MG63 (cell line): ENCODE results near the gene MAPKAP1. TPM values are rescaled to one million over a fixed set of nuclear protein-coding genes. Genes with fewer than 3 reads are reported as not detected.
"Not testable (repeated sequence)": the region's sequence is repeated elsewhere in the genome, so short reads cannot be mapped to it uniquely, and the experiment has no call there.

Source experiments
- DNase-seq: peaks from one replicate; pipeline ENCODE4 v3.0.0-alpha.2; 2020
- H3K27me3 ChIP-seq: fragments of 250-450 bp; sonication (Bioruptor Pico); 2 replicates; pipeline ENCODE4 v1.5.1; 2020; ENCODE audit warnings: mild to moderate bottlenecking, moderate library complexity
- H3K36me3 ChIP-seq: fragments of 250-450 bp; sonication (Bioruptor Pico); 2 replicates; pipeline ENCODE4 v1.5.1; 2020; ENCODE audit warnings: mild to moderate bottlenecking, moderate library complexity
- H3K4me3 ChIP-seq: fragments of 250-450 bp; sonication (Bioruptor Pico); 2 replicates; pipeline ENCODE4 v1.5.1; 2020; ENCODE audit warnings: mild to moderate bottlenecking, moderate library complexity
- H3K9me3 ChIP-seq: fragments of 250-450 bp; sonication (Bioruptor Pico); 2 replicates; pipeline ENCODE4 v1.5.1; 2020; ENCODE audit warnings: mild to moderate bottlenecking, moderate library complexity
- total RNA-seq: library from RNA; depleted of rRNA; stranded (reverse); fragments of >200 nt; shearing (Covaris generic); gene quantifications from 2 replicates; pipeline ENCODE4 v1.2.3, GENCODE V29; 2014; ENCODE audit warnings: low replicate concordance

The MAPKAP1 gene
- total RNA-seq, 1 experiment from 2014 or later: 91.7 TPM

- DNase-seq: no peak
- no peaks in the 10 kb centered on the region for H3K9me3 ChIP-seq
- H3K36me3 ChIP-seq: no peaks in the 10 kb centered on the region
- H3K27me3 ChIP-seq: no peaks in the 10 kb centered on the region
- no peak overlapping the region for H3K4me3 ChIP-seq
Observed at GRCh38 chr9:125410522-125410894, 296.5 kb downstream of the MAPKAP1 start.

GRCh38 chr9:125409637-125410521 lies 297.1 kb downstream of the MAPKAP1 start:
- Histone ChIP-seq H3K9me3 (no peaks in the 10 kb centered on the region), H3K27me3 (no peaks in the 10 kb centered on the region), H3K4me3 (no peak overlapping the region), H3K36me3 (no peaks in the 10 kb centered on the region)
- peak; percentile 53 for DNase-seq

GRCh38 chr9:125409217-125409636 lies 297.8 kb downstream of the MAPKAP1 start:
- peak; percentile 38 for DNase-seq
- Histone ChIP-seq H3K9me3 (no peaks in the 10 kb centered on the region), H3K36me3 (no peaks in the 10 kb centered on the region), H3K4me3 (no peak overlapping the region), H3K27me3 (no peaks in the 10 kb centered on the region)

- H3K4me3 ChIP-seq: peak overlapping the region; percentile 57
- DNase-seq: peak; percentile 68
- H3K27me3 ChIP-seq: no peaks in the 10 kb centered on the region
- H3K36me3 ChIP-seq: no peaks in the 10 kb centered on the region
- no peaks in the 10 kb centered on the region for H3K9me3 ChIP-seq
Observed at GRCh38 chr9:125407974-125408900, 298.8 kb downstream of the MAPKAP1 start.

GRCh38 chr9:125407432-125407973 lies 299.5 kb downstream of the MAPKAP1 start:
- DNase-seq: no peak
- Histone ChIP-seq H3K4me3 (peak overlapping the region; percentile 57), H3K27me3 (no peaks in the 10 kb centered on the region), H3K9me3 (no peaks in the 10 kb centered on the region), H3K36me3 (no peaks in the 10 kb centered on the region)

- no peaks in the 10 kb centered on the region for H3K36me3 ChIP-seq
- no peak for DNase-seq
- H3K27me3 ChIP-seq: no peaks in the 10 kb centered on the region
- no peak overlapping the region for H3K4me3 ChIP-seq
- H3K9me3 ChIP-seq: no peaks in the 10 kb centered on the region
Observed at GRCh38 chr9:125406810-125407087, 300.3 kb downstream of the MAPKAP1 start.

GRCh38 chr9:125405938-125406809 lies 300.8 kb downstream of the MAPKAP1 start:
- H3K36me3 ChIP-seq: no peaks in the 10 kb centered on the region
- no peak for DNase-seq
- no peaks in the 10 kb centered on the region for H3K27me3 ChIP-seq
- no peak overlapping the region for H3K4me3 ChIP-seq
- H3K9me3 ChIP-seq: no peaks in the 10 kb centered on the region

- no peaks in the 10 kb centered on the region for H3K9me3 ChIP-seq
- H3K27me3 ChIP-seq: no peaks in the 10 kb centered on the region
- DNase-seq: no peak
- H3K4me3 ChIP-seq: no peak overlapping the region
- no peaks in the 10 kb centered on the region for H3K36me3 ChIP-seq
Observed at GRCh38 chr9:125404733-125405132, 302.3 kb downstream of the MAPKAP1 start.

- Histone ChIP-seq H3K36me3 (no peaks in the 10 kb centered on the region), H3K27me3 (no peaks in the 10 kb centered on the region), H3K4me3 (no peak overlapping the region), H3K9me3 (no peaks in the 10 kb centered on the region)
- no peak for DNase-seq
Observed at GRCh38 chr9:125400725-125401716, 306.0 kb downstream of the MAPKAP1 start.

- not testable (repeated sequence) for H3K36me3 ChIP-seq, H3K9me3 ChIP-seq, H3K4me3 ChIP-seq, DNase-seq, H3K27me3 ChIP-seq
Observed at GRCh38 chr9:125400232-125400631, 306.8 kb downstream of the MAPKAP1 start.

GRCh38 chr9:125399666-125400065 lies 307.3 kb downstream of the MAPKAP1 start:
- no peaks in the 10 kb centered on the region for H3K36me3 ChIP-seq
- H3K4me3 ChIP-seq: no peak overlapping the region
- H3K9me3 ChIP-seq: no peaks in the 10 kb centered on the region
- no peaks in the 10 kb centered on the region for H3K27me3 ChIP-seq
- DNase-seq: no peak

GRCh38 chr9:125399165-125399564 lies 307.8 kb downstream of the MAPKAP1 start:
- Histone ChIP-seq H3K36me3 (no peaks in the 10 kb centered on the region), H3K4me3 (no peak overlapping the region), H3K9me3 (no peaks in the 10 kb centered on the region), H3K27me3 (no peaks in the 10 kb centered on the region)
- no peak for DNase-seq

- Histone ChIP-seq H3K4me3 (no peak overlapping the region), H3K36me3 (no peaks in the 10 kb centered on the region), H3K27me3 (no peaks in the 10 kb centered on the region), H3K9me3 (no peaks in the 10 kb centered on the region)
- no peak for DNase-seq
Observed at GRCh38 chr9:125398243-125398642, 308.8 kb downstream of the MAPKAP1 start.

GRCh38 chr9:125397736-125398135 lies 309.3 kb downstream of the MAPKAP1 start:
- peak; percentile 48 for DNase-seq
- no peaks in the 10 kb centered on the region for H3K36me3 ChIP-seq
- no peaks in the 10 kb centered on the region for H3K9me3 ChIP-seq
- H3K27me3 ChIP-seq: no peaks in the 10 kb centered on the region
- H3K4me3 ChIP-seq: no peak overlapping the region

- Histone ChIP-seq H3K36me3 (no peaks in the 10 kb centered on the region), H3K27me3 (no peaks in the 10 kb centered on the region), H3K4me3 (no peak overlapping the region), H3K9me3 (no peaks in the 10 kb centered on the region)
- no peak for DNase-seq
Observed at GRCh38 chr9:125396799-125397198, 310.2 kb downstream of the MAPKAP1 start.
